ENCODE measurements around the gene B4GAT1. TPM values are rescaled to one million over a fixed set of nuclear protein-coding genes. Genes with fewer than 3 reads are reported as not detected.

Gene B4GAT1
- total and polyA plus RNA-seq, 2 of the 13 experiments (the other 11 are each of a cell fraction or from before 2014, with no cell fraction given) = 40.4 to 109 TPM

DNA sequence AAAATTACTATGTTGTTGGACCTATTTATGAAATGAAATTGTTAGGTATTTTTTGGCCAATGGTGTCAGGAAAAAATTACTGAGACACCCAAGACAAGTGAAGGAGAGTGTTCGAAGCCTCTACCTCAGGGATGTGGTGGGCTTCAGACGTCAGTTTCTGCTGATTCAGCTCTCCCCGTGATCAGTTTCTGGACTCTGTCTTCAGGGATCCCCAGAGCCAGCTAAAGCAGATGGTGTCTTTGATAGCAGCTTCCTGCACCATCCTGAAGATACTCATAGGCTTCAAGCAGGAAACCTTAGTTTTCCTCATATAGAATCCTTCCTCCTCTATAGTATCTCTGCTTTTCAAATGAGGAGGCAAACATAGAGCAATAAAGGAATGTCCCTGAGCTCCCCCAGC is 38.0 kb downstream of the B4GAT1 start:
- Histone ChIP-seq H3K4me3 (replicated peaks in 1 of 3; ENCODE audit: insufficient read depth in 1 of 3, low read depth in 2 of 3, low read length in 3 of 3) (no peak overlapping the region), H4K20me1 (ENCODE audit: insufficient read depth, low read length) (no peaks in the 10 kb centered on the region), H3K4me2 (ENCODE audit: low read depth, low read length) (no peak overlapping the region), H3K36me3 (replicated peaks in 1 of 2; ENCODE audit: control insufficient read depth in 1 of 2, insufficient read depth in 2 of 2, low read length in 2 of 2) (no peaks in the 10 kb centered on the region), H3K27me3 (ENCODE audit: control insufficient read depth in 1 of 2, insufficient read depth in 2 of 2, low read length in 2 of 2) (peaks cover 1 to 9% of the 10 kb centered on the region in 2 experiments; a peak in 1 of 5 replicates), H2AFZ (ENCODE audit: low read length) (no peak overlapping the region), H3K27ac (ENCODE audit: extremely low read length, insufficient read depth, low read length) (no peak overlapping the region), H3K79me2 (ENCODE audit: insufficient read depth, low read length) (no peaks in the 10 kb centered on the region), H3K4me1 (ENCODE audit: insufficient read depth, low read length) (peaks cover 34% of the 10 kb centered on the region), H3K9me3 (ENCODE audit: low read length) (no peaks in the 10 kb centered on the region), H3K9ac (ENCODE audit: insufficient read depth, low read depth, low read length) (no peak overlapping the region)
- TF ChIP-seq KLF9 (CRISPR knock-in tag; IDR thresholded peaks at IDR 0.05; ENCODE audit: low read depth) (no peak), CC2D1A (CRISPR knock-in tag; IDR thresholded peaks at IDR 0.05) (no peak), TRIM22 (IDR thresholded peaks at IDR 0.05) (no peak), ZMYM3 (CRISPR knock-in tag; IDR thresholded peaks at IDR 0.05) (no peak), BCL6 (CRISPR knock-in tag; IDR thresholded peaks at IDR 0.05) (no peak), ZNF782 (CRISPR knock-in tag; IDR thresholded peaks at IDR 0.05; ENCODE audit: borderline replicate concordance) (no peak), ZNF496 (CRISPR knock-in tag; IDR thresholded peaks at IDR 0.05; ENCODE audit: insufficient replicate concordance) (no peak), ZNF552 (CRISPR knock-in tag; IDR thresholded peaks at IDR 0.05; ENCODE audit: borderline replicate concordance) (no peak), CTCF (CRISPR knock-in tag; IDR thresholded peaks at IDR 0.05) (no peak), ZNF749 (CRISPR knock-in tag; IDR thresholded peaks at IDR 0.05; ENCODE audit: borderline replicate concordance) (no peak), MAFK (conservative IDR thresholded peaks at IDR 0.05 in 1 of 2, IDR thresholded peaks at IDR 0.05 in 1 of 2; ENCODE audit: low read length in 2 of 2) (peak; percentile 70 to 87), MAFF (IDR thresholded peaks at IDR 0.05; ENCODE audit: low read depth, low read length) (peak; percentile 78)
- CTCF ChIA-PET (ENCODE audit: low intra/inter-chr PET ratio, low total read pairs) = interaction anchor here (0.8 kb wide), 1 partner anchor 21 kb away, joined by 3 read pairs; the partner anchor contains the start of gene YIF1A
- intact Hi-C loops (cut with micrococcal nuclease; ENCODE audit: unreplicated experiment) (no loop called here), in situ Hi-C loops (cut with HindIII; ENCODE audit: extremely low pct_ligation_motif_present, low pct_unique_long_range_greater_than_20kb) (no loop called here)
- no TSS peak for BruUV-seq (replicated peaks)
- FAIRE-seq (no peak), DNase-seq (ENCODE audit: low spot score) (no peak), ATAC-seq (no peak)
- POLR2A ChIA-PET = interaction anchor here (1.2 to 5.2 kb wide), 2 partner anchors 9 to 22 kb away, joined by 4 to 121 read pairs; partner anchors contain the start of gene YIF1A
- 18% methylated on average over 3 of the region's 3 CpGs for WGBS (ENCODE audit: low lambda C conversion rate)
